Measurements from ENCODE around the gene CCT5.
A peak's percentile ranks its signal among the peaks of the same experiment; 100 is the strongest.

DNA sequence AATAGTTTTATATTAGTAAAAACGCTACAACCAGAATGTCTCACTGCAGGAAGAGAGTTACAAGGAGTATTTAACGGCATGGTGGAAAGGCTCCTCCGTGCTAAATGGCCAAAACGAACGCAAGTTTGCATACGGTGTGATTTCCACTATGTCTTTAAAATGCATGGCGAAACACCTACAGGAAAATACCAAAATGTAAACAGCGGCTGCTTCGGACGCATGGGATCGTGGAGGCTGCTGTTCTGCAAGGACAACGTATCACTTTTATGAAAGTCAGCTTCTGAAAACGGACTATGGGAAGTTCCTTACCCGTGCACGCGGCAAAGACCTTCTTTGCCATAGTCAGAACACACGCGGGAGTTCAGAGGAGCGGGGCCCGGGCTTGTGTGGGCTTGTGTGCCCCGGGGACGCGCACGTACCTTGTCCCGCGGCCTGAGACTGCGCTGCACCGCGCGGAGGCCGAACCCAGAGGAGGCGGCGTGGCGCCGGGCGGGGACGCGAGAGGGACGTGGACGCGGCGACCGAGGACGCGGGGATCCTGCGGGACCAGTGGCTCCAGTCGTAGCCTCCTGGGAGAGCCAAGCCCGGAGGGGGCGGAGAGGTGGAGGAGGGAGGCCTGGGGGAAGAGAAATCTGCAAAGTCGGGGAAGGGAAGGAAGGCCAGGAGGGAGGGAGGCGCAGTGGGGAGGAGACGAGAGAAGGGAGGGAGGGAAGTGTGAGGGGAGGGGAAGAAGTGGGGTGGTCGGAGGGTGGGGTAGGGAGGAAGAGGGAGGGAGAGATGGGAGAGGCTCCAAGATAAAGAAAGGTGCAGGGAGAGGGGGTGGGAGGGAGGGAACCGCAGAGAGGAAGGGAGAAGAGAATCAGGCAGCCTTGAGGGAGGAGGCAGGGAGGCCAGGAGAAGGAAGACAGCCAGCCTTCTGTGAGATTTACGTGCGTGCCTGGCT is 57.4 kb downstream of the CCT5 start, which contains the start of gene CMBL:
- TF ChIP-seq CTCF (IDR thresholded peaks at IDR 0.05 in 8 of 11, conservative IDR thresholded peaks at IDR 0.05 in 3 of 11) = no peak
- peak in 2 of 3 donors; percentile 61 to 66 for TF ChIP-seq POLR2AphosphoS5 (IDR thresholded peaks at IDR 0.05)
